ENCODE measurements around the gene SBF2.
"Not testable (repeated sequence)": the region's sequence is repeated elsewhere in the genome, so short reads cannot be mapped to it uniquely, and the experiment has no call there.

Gene SBF2

DNA sequence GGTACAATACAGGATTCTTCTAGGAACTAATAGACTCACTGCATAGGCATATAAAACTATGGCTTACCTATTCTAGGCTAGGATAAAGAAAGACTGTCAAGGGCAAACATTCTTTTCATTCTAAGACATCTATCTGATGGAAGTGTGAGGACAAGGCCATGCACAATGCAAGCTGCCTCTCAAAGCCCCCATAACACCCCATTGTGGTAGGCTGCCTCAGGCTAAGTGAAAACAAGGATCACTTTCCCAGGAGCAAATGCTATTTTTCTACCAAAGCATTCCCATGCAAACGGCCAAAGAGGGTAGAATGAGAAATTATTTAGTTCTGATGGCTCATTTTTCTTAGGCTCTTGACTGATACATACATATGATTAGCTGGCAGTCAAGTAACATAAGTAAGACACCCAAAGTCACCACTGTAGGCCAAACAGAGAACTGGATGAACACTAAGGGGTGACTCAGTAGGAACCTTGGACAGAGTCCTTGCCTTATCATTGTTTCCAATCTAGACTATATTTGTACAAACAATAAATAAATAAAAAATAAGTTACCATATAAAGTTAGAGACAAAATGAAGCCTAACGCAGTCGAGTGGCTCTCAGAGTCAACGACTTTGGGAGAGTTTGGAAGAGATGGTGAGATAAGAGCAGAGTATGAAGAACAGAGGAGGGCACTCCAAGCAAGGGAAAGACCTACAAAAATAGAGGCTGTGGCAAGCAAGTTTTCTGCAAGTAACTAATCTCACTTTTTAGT, 303.6 kb downstream of the SBF2 start:
- DNase-seq: no peak

DNA sequence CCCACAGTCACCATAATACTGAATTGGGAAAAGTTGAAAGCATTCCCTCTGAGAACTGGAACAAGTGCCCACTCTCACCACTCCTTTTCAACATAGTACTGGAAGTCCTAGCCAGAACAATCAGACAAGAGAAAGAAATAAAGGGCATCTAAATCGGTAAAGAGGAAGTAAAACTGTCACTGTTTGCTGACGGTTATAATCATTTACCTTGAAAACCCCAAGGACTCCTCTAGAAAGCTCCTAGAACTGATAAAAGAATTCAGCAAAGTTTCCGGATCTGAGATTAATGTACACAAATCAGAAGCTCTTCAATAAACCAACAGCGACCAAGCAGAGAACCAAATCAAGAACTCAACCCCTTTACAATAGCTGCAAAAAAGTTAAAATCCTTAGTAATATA, 306.7 kb downstream of the SBF2 start:
- DNase-seq: not testable (repeated sequence)

DNA sequence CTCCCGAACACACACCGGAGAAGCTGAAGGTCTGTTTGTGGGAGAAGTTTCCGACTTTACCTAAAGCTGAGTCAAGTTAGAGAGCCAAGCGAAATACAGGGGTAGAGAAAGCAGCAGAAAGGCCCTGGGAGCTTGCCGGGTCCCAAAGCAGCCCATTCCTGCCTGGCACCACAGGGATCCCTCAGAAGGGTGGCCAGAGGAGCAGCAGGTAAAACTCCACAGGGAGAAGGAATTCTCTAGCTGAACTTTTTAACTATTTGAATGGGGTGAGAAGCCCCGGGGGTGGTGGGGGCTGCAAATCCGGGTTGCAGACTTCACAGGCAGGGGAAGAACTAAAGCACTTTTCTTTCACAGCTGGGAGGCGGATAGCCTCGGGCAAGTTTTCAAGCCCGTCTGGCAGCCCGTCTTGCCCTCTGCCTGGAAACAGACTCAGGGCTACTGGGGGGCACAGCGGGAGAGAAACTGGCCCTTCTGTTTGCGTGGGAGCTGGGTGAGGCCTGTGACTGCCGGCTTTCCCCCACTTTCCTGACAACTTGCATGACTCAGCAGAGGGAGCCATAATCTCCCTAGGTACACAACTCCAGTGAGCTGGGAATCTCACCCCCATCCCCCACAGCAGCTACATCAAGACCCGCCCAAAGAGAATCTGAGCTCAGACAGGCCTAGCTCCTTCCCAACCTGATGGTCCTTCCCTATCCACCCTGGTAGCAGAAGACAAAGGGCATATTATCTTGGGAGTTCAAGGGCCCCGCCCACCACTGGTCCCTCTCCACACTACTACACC, 311.0 kb downstream of the SBF2 start:
- no peak for DNase-seq

DNA sequence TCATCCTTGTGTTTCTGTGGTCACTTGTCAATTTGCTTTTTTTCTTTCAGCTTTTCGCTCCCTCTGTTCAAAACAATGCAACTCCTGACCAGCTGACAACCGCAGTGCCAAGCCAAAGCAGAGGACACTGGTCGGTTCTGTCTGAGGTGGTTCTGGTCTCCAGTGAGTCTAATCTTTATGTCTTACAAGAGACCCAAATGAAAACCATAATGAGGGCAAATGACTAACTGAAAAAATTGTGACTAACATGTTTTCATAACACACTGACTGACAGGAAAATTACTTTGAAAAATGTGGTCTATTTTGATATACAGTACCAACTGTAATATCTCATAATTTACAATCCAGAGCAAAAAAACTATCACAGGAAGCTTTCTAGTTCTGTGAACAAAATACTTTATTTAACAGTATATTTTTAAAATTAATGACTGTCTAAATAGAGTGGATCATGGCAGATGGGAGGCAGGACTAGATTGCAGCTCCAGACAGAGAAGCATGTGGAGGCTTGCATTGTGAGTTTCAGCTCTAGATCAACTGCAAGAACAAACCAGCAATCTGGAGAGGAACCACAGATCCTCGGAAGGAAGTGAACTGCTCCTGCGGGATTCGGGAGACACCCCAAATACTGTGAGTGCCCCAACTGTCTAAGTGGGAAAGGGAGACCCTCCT, 311.8 kb downstream of the SBF2 start:
- no peak for DNase-seq

DNA sequence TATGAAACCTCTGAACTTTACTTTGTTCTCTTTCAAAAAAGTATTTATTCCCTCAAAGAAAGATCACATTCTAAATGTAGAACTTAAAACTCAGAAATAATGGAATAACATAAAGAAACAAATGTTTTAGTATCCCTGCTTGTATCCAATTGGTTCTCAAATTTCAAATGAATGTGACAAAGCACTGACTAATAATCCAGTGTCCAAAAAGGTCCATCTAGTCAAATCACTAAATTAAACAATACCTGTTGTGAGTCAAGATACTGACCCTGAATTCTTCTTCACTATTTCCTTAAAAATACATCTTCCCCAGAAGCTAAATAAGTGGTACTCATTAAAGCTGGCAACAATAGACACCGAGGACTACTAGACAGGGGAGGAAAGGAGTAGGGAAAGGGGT, 313.1 kb downstream of the SBF2 start:
- no peak for DNase-seq

DNA sequence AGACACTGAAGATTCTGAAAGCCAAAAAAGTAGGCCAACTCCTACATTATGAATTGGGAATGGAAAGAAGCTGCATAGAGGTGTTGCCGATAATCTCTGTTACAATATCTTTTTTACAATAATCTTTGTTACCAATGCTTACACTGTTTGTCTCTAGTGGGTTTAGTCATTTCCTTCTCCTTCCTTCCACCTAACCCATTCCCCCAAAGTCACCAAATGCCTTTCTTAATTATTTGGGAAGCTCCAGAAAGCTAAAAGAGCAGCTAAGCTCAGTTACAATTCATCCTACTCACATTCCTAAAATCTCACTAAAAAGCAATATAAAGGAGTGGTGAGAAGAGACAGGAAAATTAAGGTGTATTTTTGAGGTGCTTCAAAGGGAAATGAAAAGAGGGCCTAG, 316.5 kb downstream of the SBF2 start:
- DNase-seq: no peak

DNA sequence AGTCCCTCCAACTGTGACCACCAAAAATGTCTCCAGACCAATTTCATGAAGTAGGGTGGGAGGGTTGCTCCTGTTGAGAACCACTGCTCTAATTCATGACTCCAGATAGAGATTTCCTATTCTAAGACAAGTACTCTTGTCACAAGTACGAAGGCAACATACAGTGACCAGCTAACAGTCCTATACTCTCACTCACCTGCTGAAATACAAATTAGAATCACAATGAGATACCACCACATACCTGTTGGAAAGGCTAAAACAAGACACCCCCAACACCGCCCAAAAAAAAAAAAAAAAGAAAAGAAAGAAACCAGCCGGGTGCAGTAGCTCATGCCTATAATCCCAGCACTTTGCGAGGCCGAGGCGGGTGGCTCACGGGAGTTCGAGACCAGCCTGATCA, 319.6 kb downstream of the SBF2 start:
- no peak for DNase-seq

DNA sequence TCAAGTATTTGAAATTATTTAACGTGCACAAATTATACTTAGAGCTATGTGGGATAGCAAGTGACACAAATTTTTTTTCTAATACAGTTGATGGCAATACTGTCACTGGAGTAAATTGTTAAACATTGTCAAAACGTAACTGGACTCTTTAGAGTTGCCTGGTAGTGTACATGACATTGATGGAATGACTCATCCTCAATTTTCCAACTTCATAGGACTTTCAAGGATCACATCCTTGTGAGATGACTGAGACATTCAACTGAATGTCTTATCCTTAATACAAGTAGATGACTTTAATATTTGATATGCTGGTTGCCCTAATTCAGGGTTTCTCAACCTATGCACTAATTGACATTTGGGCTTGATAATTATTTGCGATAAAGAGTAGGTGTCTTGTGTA, 320.1 kb downstream of the SBF2 start:
- DNase-seq: no peak

DNA sequence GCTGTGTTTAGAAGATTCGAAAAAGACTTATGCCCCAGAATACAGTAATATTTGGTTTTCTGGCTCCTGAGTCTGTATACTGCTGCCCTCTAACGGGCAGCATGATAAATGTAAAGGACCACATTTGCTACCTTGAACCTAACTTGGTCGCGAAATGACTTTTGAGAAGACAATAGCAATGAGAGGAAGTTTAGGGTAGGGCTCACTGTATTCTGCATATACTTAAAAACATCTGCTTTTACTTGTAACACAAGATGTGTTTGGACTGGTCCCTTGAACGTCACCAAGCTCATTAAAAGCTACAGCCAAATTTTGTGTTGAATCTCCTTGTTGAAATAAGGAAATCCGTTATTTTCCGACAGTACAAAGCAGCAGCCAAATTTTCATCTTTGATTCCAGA, 321.0 kb downstream of the SBF2 start:
- DNase-seq: peak; percentile 3

DNA sequence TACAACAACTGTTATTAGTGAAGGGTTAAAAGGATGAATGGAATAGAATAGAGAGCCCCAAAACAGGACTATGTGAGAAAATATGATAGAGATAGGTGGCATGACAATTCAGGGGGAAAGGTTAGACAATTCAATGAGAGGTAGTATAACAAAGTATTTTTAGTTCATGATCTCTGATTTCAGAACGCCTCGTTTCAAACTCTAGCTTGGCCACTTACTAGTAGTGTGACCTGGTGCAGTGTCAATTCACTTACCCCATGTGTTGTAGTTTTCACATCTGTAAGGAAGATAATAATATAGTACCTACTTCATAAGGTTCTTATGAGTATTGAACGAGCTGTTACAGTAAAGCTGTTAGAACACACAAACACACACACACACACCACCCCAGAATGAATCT, 322.1 kb downstream of the SBF2 start:
- no peak for DNase-seq

DNA sequence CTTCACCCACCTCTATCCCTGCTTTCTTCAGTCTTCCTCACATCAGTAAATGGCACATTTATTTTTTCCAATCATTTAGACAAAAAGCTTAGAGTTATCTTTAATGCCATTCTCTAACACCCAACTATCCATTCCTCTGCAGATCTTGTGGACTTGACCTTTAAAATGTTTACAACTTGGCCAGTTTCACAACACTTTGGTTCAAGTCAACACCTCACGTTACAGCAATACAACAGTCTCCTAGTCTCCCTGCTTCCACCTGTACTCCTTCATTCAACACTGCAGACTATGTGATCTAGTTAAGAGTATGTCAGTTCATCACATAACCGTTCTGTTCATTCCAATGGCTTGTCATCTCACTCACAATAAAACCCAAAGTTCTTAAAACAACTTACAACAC, 325.0 kb downstream of the SBF2 start:
- DNase-seq: no peak

DNA sequence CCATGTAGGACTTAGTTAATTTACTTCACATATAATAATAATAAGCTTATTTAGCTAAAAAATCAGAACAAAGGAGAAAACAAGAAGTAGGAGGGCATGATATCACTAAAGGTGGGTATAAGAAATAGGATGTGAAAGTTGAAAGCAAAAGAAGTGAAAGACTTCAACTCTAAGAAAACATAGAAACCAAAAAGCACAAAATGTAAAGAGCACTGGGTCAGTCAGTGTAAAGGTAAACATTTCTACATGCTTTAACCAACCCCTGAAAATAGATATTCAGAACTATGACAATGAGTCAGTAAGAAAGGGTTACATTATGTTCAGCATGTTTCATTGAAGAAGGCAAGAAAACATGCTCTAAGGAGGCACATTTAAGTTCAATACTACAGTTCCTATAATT, 331.3 kb downstream of the SBF2 start:
- no peak for DNase-seq

DNA sequence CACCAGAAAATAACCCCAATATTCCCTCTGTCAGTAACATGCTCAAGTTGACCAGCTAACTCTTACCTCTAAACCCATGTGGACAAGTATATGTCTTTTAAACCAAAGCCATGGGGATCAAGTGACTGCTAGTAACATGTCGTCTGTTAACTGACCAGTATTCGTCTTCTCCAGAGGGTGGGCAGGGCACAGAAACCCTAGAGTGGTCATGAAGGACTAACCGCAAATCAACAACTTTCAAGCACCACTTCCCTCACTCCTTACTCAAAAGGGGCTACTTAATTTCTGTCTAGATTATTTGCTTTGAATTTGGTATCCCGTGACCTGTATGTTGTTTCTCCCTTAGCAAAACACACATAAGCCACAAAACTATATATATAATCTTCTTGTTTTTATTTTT, 336.9 kb downstream of the SBF2 start:
- no peak for DNase-seq

DNA sequence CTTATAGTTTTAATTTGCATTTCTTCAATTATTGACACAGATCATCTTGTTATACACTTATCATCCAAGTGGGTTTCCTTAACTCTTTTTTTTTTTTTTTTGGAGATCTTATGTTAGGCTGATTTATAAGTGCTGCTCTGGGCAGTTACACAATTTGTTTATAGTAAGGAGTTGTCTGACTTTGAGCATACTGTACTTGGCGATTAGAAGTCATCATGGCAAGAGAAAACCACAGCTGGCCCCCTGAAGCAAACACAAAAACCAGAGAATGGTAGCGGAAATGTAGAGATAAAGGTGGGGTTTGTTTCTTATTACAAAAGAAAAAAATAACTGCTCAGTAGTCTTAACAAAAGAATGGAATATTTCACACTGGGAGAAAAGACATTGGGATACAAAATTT, 337.5 kb downstream of the SBF2 start:
- DNase-seq: no peak

DNA sequence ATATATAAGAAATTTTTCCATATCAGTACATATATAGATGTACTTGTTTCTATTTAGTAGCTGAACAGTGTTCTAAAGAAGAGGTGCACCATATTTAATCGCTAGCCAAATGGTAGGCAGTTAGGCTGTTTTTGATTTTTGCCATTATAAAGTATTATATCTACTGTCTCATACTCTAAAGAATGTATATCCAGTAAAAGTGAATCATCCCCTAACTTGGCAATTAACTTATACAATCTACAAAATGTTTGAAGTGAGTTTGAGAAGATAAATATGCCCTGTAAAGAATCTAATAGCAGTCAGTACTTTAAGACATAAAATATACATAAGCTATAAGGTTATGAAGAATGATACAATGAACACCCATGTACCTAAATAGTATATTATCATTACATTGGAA, 338.6 kb downstream of the SBF2 start:
- DNase-seq: no peak

DNA sequence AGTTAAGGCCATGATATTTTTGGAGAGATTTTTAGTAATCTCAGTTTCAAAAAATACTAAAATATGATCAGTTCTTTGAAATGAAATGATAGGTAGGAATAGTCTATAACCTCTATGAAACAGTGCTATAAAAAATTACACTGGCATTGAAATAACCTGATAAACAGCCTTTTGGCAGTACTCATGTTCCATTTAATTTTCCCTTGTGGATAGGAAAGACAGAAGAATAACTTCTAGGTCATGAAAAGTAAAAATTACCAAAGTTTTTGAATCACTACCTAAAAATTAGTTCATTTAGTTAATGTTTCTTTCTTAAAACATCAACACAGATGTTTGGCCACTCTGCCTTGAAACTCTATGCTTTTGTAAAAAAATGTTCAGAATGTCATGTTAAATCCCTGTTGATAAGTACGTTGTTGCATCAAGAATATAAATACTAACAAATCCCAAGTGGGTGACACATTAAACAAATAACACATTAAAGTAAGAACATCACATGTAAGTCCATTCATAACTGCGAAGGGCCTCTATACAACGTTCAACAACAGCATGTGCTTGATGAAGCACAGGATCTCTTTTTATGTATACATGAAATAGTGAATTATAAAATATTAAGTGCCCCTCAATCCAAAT, 339.9 kb downstream of the SBF2 start:
- DNase-seq: no peak

DNA sequence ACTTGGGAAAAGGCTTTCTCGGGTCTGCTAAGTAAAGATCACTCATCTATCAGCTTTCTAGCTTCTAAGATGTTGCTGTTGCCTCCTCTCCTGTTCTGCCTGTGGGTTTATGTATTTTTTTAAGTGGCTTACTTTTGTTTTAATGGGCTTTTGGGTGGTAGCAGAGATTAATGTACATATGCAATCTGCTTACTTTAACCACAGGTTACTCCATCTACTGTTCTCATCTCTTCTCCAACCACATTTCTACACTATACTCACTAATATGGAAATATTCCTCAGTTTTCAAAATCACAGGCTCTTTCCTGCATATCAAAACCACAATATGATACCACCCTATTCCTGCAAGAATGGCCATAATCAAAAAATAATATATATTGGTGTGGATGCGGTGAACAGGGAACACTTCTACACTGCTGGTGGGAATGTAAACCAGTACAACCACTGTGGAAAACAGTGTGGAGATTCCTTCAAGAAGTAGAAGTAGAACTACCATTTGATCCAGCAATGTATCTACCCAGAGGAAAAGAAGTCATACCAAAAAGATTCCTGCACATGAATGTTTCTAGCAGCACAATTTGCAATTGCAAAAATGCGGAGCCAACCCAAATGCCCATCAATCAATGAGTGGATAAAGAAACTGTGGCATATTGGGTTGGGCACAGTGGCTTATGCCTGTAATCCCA, 341.4 kb downstream of the SBF2 start:
- no peak for DNase-seq

DNA sequence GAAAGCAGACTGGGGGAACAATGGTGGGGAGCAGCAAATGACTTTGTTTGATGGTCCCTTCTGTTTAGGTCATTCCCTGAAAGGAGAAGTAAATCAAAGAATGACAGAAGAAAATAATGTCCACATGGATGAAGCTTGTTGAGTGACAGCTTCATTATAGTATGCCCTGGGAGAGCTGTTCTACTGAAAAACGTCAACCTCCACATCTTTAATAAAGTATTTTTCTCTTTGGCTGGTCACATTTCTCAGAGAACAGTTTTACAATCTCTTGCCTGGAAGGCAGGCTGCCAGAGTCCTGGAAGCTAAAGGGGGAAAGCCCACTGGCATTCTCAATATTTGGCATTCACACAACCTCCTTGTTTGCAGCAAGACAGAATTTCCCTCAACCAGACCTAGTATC, 342.2 kb downstream of the SBF2 start:
- DNase-seq: no peak

DNA sequence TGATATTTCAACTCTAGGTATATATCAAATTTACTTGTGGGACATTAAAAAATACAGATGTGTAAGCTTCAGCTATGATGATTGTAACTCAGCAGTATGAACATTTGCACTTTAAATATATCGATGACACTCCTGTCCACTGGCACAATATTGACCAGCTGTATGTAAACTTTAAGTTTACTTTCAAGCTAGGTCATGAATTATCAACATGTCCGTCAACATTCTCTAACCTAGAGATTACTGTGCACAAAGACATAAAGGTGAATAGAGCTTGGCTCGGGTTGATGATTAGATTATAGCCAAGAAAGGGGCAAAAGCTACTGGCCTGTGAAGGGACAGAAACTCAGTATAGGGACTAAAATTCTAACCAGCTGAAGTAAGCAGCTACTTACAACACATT, 343.6 kb downstream of the SBF2 start:
- no peak for DNase-seq

DNA sequence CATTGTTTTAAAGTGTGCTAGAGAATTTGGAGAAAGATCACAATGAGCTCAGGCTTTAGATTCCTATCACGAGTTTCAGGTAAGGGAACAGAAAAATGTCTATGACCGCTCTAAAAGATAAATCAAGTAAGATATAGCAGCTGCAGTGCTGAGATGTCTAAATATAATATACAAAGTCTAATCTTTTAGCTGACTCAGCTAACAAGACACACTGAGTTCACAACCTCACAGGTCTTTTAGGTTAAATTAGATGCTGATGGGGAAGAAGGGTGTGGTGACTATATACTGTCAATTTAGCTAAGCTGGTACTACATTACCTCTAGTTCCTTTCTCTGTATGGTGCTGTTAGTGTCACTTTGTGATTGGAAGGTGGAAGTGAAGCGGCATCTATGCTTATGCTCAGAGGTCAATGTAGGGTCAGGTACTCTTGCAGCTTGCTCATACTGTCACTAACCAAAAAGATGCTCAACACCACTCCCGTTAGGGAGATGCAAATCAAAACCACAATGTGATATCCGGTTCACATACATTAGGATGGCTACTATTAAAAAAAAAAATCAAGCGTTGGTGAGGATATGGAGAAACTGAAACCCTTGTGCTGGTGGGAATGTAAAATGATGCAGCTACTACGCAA, 346.7 kb downstream of the SBF2 start:
- no peak for DNase-seq

DNA sequence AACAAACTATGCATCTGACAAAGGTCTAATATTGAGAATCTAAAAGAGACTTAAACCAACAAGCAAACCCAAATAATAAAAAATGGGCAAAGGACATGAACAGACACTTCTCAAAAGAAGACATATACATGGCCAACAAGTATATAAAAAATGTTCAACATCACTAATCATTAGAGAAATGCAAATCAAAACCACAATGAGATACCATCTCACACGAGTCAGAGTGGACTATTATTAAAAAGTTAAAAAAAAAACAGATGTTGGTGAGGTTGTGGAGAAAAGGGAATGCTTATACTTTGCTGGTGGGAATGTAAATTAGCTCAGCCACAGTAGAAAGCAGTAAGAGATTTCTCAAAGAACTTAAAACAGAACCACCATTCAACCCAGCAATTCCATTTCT, 348.3 kb downstream of the SBF2 start:
- not testable (repeated sequence) for DNase-seq

DNA sequence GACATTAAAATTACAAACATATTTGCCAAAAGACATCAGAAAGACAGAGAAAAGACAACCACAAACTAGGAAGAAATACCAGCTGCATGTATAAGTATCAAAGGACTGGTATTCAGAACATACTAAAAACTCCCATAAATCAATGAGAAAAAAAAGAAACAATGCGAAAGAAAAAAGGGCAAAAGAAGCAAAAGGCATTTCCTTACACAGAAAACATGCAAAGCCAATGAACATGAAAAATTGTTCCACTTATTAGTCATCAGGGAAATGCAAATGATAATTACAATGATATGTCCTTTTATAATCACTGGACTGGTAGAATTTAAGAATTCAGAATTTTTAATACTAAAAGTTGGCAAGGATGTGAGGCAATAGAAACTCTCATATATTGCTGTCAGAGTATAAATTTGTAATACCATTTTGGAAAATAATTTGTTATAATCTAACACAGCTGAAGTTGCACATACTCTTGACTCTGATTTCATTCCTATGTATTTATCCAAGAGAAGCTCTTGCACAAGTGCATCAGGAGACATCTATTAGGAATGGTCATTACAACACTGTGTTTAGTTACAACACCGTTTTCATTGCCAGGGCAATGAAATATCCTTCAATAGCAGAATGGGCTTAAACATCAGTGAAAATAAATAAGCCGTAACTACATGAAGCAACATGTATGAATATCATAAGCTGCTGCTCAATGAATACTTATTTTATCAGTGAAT, 350.5 kb downstream of the SBF2 start:
- DNase-seq: no peak

Data from GF-D8 (cell line).